K562 (cell line): ENCODE data around the gene ATMIN. TPM values are rescaled to one million over a fixed set of nuclear protein-coding genes. Genes with fewer than 3 reads are reported as not detected.

Experiments used
- BRD9 ChIP-seq: fragments of 450-650 bp; IDR thresholded peaks from 2 replicates; pipeline ENCODE4 v1.6.1; 2018; ENCODE audit warnings: low read depth; ENCODE audit not compliant: partially characterized antibody
- BRF1 ChIP-seq: IDR thresholded peaks from 3 replicates; pipeline ENCODE4 v1.6.1; 2011; ENCODE audit warnings: borderline replicate concordance, mild to moderate bottlenecking; ENCODE audit not compliant: insufficient read length; ENCODE audit errors: extremely low read depth
- HLTF ChIP-seq: fragments of 450-650 bp; IDR thresholded peaks from 2 replicates; pipeline ENCODE4 v1.6.1; 2016
- MCM2 ChIP-seq: fragments of 450-650 bp; IDR thresholded peaks from 2 replicates; pipeline ENCODE4 v1.6.1; 2017; ENCODE audit warnings: low read depth, mild to moderate bottlenecking
- MTA1 ChIP-seq: fragments of 450-650 bp; IDR thresholded peaks from 2 replicates; pipeline ENCODE4 v1.6.1; 2017; ENCODE audit warnings: borderline replicate concordance
- PML ChIP-seq: IDR thresholded peaks from 2 replicates; pipeline ENCODE4 v1.6.1; 2012; ENCODE audit warnings: low read length, inconsistent platforms
- RAD51 ChIP-seq: fragments of 450-650 bp; IDR thresholded peaks from 2 replicates; pipeline ENCODE4 v1.7.1; 2016; ENCODE audit warnings: low read depth, mild to moderate bottlenecking, borderline replicate concordance
- RCOR1 ChIP-seq, 2 experiments: IDR thresholded peaks; 2 replicates each; pipeline ENCODE4 v1.6.1; 2012; ENCODE audit warnings: low read depth in 2 of 2, low read length in 2 of 2, borderline replicate concordance in 1 of 2, improper control_type of control experiment in 1 of 2
- SMARCE1 ChIP-seq: fragments of 450-650 bp; IDR thresholded peaks from 2 replicates; pipeline ENCODE4 v1.7.1; 2016; ENCODE audit warnings: mild to moderate bottlenecking
- SP1 ChIP-seq: sonication (generic); formaldehyde crosslinking; IDR thresholded peaks from 2 replicates; pipeline ENCODE4 v1.8.1; 2022; ENCODE audit warnings: mild to moderate bottlenecking, missing genetic modification reagents
- TCFL5 ChIP-seq: fragments of 250-450 bp; sonication (Bioruptor Pico); conservative IDR thresholded peaks from 2 replicates; pipeline ENCODE4 v1.6.1; 2021; ENCODE audit warnings: mild to moderate bottlenecking, moderate library complexity, matching md5 sums
- TRIM25 ChIP-seq: fragments of 450-650 bp; IDR thresholded peaks from 2 replicates; pipeline ENCODE4 v1.7.0; 2016; ENCODE audit warnings: borderline replicate concordance
- ZNF134 ChIP-seq: fragments of 250-450 bp; sonication (Bioruptor Pico); conservative IDR thresholded peaks from 2 replicates; pipeline ENCODE4 v1.4.0; 2020
- ZNF184 ChIP-seq: sonication (generic); formaldehyde crosslinking; IDR thresholded peaks from 2 replicates; pipeline ENCODE4 v1.5.0; 2020; ENCODE audit warnings: missing genetic modification reagents
- ZNF197 ChIP-seq: fragments of 200-800 bp; sonication (Bioruptor generic); IDR thresholded peaks from 2 replicates; pipeline ENCODE4 v1.6.1; 2016; ENCODE audit warnings: low read depth, missing genetic modification characterization, missing compliant biosample characterization
- ZNF609 ChIP-seq: sonication (generic); formaldehyde crosslinking; IDR thresholded peaks from 2 replicates; pipeline ENCODE4 v1.8.1; 2023; ENCODE audit warnings: missing genetic modification reagents, mild to moderate bottlenecking, borderline replicate concordance
- polyA plus RNA-seq, 8 experiments: library from polyadenylated mRNA; depleted of rRNA in 4 of 8; stranded (reverse) in 5 of 8; unstranded in 3 of 8; fragments of >200 nt; fragmentation: Nextera tagmentation in 2 of 8; fragmentation: Illumina TruSeq in 1 of 8; extraction: Ambion mirVana in 2 of 8; extraction: Trizol in 1 of 8; gene quantifications; 2 replicates each; pipeline versions ENCODE4 v1.2.1 to v1.2.3, GENCODE V29; 2011 to 2014; ENCODE audit warnings: inconsistent platforms in 1 of 8, missing spikeins in 1 of 8
- total RNA-seq, 7 experiments: library from RNA; depleted of rRNA in 6 of 7; stranded (reverse); fragments of >200 nt in 6 of 7; fragmentation: Illumina TruSeq in 2 of 7; extraction: Trizol in 2 of 7; gene quantifications; 2 replicates each; pipeline versions ENCODE4 v1.2.1 to v1.2.3, GENCODE V29; 2011 to 2021; ENCODE audit warnings: low replicate concordance in 1 of 7
- TF ChIP-seq, protein P1 (sequence below), 2 experiments: IDR thresholded peaks; 2 replicates each; pipeline ENCODE4 v1.6.1; 2012; ENCODE audit warnings: improper control_type of control experiment in 2 of 2, low read depth in 2 of 2, low read length in 2 of 2, borderline replicate concordance in 1 of 2
- TF ChIP-seq, protein P2 (sequence below): fragments of 250-450 bp; sonication (Bioruptor Pico); IDR thresholded peaks from 2 replicates; pipeline ENCODE4 v1.5.0; 2021

The ATMIN gene
- total and polyA plus RNA-seq, 9 of the 15 experiments (the other 6 are each of a cell fraction or from before 2014, with no cell fraction given), result 6.7 to 40.9 (median 23.4) TPM

DNA sequence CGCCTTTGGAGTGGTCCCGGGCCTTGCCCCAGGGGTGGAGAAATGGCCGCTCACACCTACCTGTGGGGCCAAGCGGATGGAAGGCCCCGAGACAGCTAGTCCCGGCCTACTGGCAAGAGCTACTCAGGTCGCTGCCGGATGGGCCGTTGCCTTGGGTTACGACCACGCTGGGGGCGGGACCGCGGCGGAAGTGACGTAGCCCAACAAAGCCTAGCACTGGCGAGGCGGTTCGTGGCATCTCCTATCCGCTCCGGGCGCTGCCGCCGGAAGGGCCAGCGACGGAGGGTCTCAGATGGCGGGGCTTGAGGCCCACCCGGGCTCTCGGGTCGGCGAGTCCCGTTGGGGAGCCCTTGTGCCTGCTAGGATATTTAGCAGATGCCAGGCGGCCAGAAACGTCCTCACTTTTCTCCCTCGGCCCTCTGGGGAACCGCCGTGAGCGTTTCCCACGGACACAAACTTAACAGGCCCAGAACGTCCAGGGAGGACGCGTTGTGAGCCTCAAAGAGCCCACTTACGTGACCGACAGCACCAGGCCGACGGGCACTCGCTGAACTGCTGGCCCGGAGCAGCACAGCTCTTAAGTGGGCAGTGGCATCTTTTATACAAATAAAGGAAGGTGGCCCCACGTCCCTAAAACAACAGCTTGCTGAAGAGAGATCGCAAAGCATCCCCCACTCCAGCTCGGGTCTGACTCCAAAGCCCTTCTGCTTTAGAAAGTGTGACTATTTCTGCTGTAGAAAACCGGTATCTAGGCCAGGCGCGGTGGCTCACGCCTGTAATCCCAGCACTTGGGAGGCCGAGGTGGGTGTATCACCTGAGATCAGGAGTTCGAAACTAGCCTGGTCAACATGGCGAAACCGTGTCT lies 41.7 kb downstream of the ATMIN start, which contains the start of gene C16orf46 (continued):
- no peak for TF ChIP-seq ZNF184 (CRISPR knock-in tag)
- TF ChIP-seq SMARCE1, result 0 out of 2 replicates have a peak, but pooled peaks have one; percentile 35
- peak; percentile 44; the same call in 1 of the 2 replicates for TF ChIP-seq ZNF134
- peak; percentile 93 for TF ChIP-seq SP1 (CRISPR knock-in tag)
- no peak for TF ChIP-seq TRIM25
- no peak for TF ChIP-seq HLTF
- TF ChIP-seq BRD9, result no peak
- TF ChIP-seq ZNF609 (CRISPR knock-in tag), result no peak
- TF ChIP-seq, protein P1, sequence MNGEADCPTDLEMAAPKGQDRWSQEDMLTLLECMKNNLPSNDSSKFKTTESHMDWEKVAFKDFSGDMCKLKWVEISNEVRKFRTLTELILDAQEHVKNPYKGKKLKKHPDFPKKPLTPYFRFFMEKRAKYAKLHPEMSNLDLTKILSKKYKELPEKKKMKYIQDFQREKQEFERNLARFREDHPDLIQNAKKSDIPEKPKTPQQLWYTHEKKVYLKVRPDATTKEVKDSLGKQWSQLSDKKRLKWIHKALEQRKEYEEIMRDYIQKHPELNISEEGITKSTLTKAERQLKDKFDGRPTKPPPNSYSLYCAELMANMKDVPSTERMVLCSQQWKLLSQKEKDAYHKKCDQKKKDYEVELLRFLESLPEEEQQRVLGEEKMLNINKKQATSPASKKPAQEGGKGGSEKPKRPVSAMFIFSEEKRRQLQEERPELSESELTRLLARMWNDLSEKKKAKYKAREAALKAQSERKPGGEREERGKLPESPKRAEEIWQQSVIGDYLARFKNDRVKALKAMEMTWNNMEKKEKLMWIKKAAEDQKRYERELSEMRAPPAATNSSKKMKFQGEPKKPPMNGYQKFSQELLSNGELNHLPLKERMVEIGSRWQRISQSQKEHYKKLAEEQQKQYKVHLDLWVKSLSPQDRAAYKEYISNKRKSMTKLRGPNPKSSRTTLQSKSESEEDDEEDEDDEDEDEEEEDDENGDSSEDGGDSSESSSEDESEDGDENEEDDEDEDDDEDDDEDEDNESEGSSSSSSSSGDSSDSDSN (IDR thresholded peaks at IDR 0.05; ENCODE audit: borderline replicate concordance in 1 of 2, low read depth in 2 of 2, low read length in 2 of 2), result no peak
- 0 out of 2 replicates have a peak, but pooled peaks have one; percentile 32 for TF ChIP-seq TCFL5 (CRISPR knock-in tag)
- no peak for TF ChIP-seq MTA1
- TF ChIP-seq, protein P2, sequence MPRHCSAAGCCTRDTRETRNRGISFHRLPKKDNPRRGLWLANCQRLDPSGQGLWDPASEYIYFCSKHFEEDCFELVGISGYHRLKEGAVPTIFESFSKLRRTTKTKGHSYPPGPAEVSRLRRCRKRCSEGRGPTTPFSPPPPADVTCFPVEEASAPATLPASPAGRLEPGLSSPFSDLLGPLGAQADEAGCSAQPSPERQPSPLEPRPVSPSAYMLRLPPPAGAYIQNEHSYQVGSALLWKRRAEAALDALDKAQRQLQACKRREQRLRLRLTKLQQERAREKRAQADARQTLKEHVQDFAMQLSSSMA (CRISPR knock-in tag), result peak; percentile 76; the same call in 1 of the 2 replicates
- TF ChIP-seq RAD51, result no peak
- TF ChIP-seq ZNF197, result no peak
- no peak for TF ChIP-seq BRF1
- no peak for TF ChIP-seq MCM2
- peak; percentile 66; the same call in 1 of the 2 replicates for TF ChIP-seq PML
- peak; percentile 16 to 33; a peak in 1 of 4 replicates for TF ChIP-seq RCOR1 (IDR thresholded peaks at IDR 0.05; ENCODE audit: borderline replicate concordance in 1 of 2, low read depth in 2 of 2, low read length in 2 of 2)
